ENCODE results near the gene CDK19. TPM values are rescaled to one million over a fixed set of nuclear protein-coding genes. Genes with fewer than 3 reads are reported as not detected.

CDK19 gene
- total and polyA plus RNA-seq, 2 of the 13 experiments (the other 11 are each of a cell fraction or from before 2014, with no cell fraction given), result 13.4 to 27.0 TPM

- no peak overlapping the region for H3K4me2 ChIP-seq (ENCODE audit: low read depth, low read length)
- ChIA-PET CTCF (ENCODE audit: low intra/inter-chr PET ratio, low total read pairs) (no interaction called here), POLR2A (interaction anchor here (1.0 to 1.1 kb wide), 2 partner anchors 144 to 203 kb away, joined by 3 read pairs; partner anchors contain the start of genes AMD1 and CDK19)
- no TSS peak for BruUV-seq (replicated peaks)
- in situ Hi-C loops (cut with HindIII; ENCODE audit: extremely low pct_ligation_motif_present, low pct_unique_long_range_greater_than_20kb), result no loop called here
- H3K4me3 ChIP-seq (replicated peaks in 1 of 3; ENCODE audit: insufficient read depth in 1 of 3, low read depth in 2 of 3, low read length in 3 of 3), result no peak overlapping the region
- H3K9ac ChIP-seq (ENCODE audit: insufficient read depth, low read depth, low read length), result no peak overlapping the region
- H2AFZ ChIP-seq (ENCODE audit: low read length), result no peak overlapping the region
- H3K9me3 ChIP-seq (ENCODE audit: low read length), result no peaks in the 10 kb centered on the region
- DNase-seq (ENCODE audit: low spot score) (no peak), ATAC-seq (peak; percentile 49; the same call in 2 of the 3 replicates), FAIRE-seq (no peak)
- no peaks in the 10 kb centered on the region for H3K27me3 ChIP-seq (ENCODE audit: control insufficient read depth in 1 of 2, insufficient read depth in 2 of 2, low read length in 2 of 2)
- intact Hi-C loops (cut with micrococcal nuclease; ENCODE audit: unreplicated experiment), result no loop called here
- H3K4me1 ChIP-seq (ENCODE audit: insufficient read depth, low read length), result peaks cover 23% of the 10 kb centered on the region
- no peaks in the 10 kb centered on the region for H4K20me1 ChIP-seq (ENCODE audit: insufficient read depth, low read length)
- H3K79me2 ChIP-seq (ENCODE audit: insufficient read depth, low read length), result peaks cover 4% of the 10 kb centered on the region
- H3K36me3 ChIP-seq (replicated peaks in 1 of 2; ENCODE audit: control insufficient read depth in 1 of 2, insufficient read depth in 2 of 2, low read length in 2 of 2), result peaks cover 2 to 13% of the 10 kb centered on the region in 2 experiments; a peak in 4 of 5 replicates
- peak overlapping the region; percentile 12 for H3K27ac ChIP-seq (ENCODE audit: extremely low read length, insufficient read depth, low read length)
- TF ChIP-seq SP4 (CRISPR knock-in tag; IDR thresholded peaks at IDR 0.05) (no peak), MAFG (CRISPR knock-in tag; IDR thresholded peaks at IDR 0.05) (no peak), NONO (IDR thresholded peaks at IDR 0.05) (no peak), NONO (CRISPR knock-in tag; conservative IDR thresholded peaks at IDR 0.05) (no peak), HNF1A (IDR thresholded peaks at IDR 0.05; ENCODE audit: low read depth) (no peak), HNF1A (CRISPR knock-in tag; IDR thresholded peaks at IDR 0.05; ENCODE audit: borderline replicate concordance) (no peak), GPBP1L1 (CRISPR knock-in tag; IDR thresholded peaks at IDR 0.05) (no peak), ZFP62 (CRISPR knock-in tag; IDR thresholded peaks at IDR 0.05) (no peak), THAP8 (CRISPR knock-in tag; IDR thresholded peaks at IDR 0.05; ENCODE audit: borderline replicate concordance) (no peak), CBX5 (CRISPR knock-in tag; IDR thresholded peaks at IDR 0.05; ENCODE audit: borderline replicate concordance) (no peak), NFIC (IDR thresholded peaks at IDR 0.05; ENCODE audit: low read length) (no peak), KAT8 (CRISPR knock-in tag; IDR thresholded peaks at IDR 0.05) (no peak), MED1 (CRISPR knock-in tag; IDR thresholded peaks at IDR 0.05) (0 out of 2 replicates have a peak, but pooled peaks have one; percentile 15), SP140L (CRISPR knock-in tag; IDR thresholded peaks at IDR 0.05; ENCODE audit: borderline replicate concordance) (no peak), STAT5B (CRISPR knock-in tag; IDR thresholded peaks at IDR 0.05) (no peak), ZNF512 (CRISPR knock-in tag; IDR thresholded peaks at IDR 0.05) (no peak), TEAD3 (CRISPR knock-in tag; optimal IDR thresholded peaks at IDR 0.05; ENCODE audit: borderline replicate concordance) (no peak), ZNF335 (CRISPR knock-in tag; IDR thresholded peaks at IDR 0.05) (no peak), NRL (CRISPR knock-in tag; IDR thresholded peaks at IDR 0.05; ENCODE audit: borderline replicate concordance) (no peak), ZNF550 (CRISPR knock-in tag; IDR thresholded peaks at IDR 0.05; ENCODE audit: borderline replicate concordance) (no peak)
Measured at GRCh38 chr6:110671447-110671846, 143.8 kb downstream of the CDK19 start.

Data from HepG2 (cell line).